PC-9 (cell line): ENCODE data around the gene PITPNM2. TPM values are rescaled to one million over a fixed set of nuclear protein-coding genes. Genes with fewer than 3 reads are reported as not detected.

Experiments
- BruUV-seq: library from RNA; stranded (reverse); fragments of 400-500 nt; replicated peaks from 2 replicates; lab custom pipeline; 2021; lab: Mats Ljungman, UMichigan
- CTCF ChIA-PET: fragments of 300-600 bp; sonication (Branson Sonifier 250); formaldehyde crosslinking; loops from one replicate; lab custom pipeline; 2022; ENCODE audit warnings: antibody characterized with exemption; lab: Charles Lee
- POLR2A ChIA-PET: fragments of 300-600 bp; sonication (Branson Sonifier 250); formaldehyde crosslinking; loops from one replicate; lab custom pipeline; 2022; ENCODE audit warnings: antibody characterized with exemption; ENCODE audit not compliant: unreplicated experiment; lab: Charles Lee
- DNase-seq, 2 experiments: peaks; one replicate each; pipeline versions ENCODE4 v3.0.0 to v3.0.0-alpha.2; 2015 to 2022; ENCODE audit warnings: mixed read lengths in 1 of 2
- H2AFZ ChIP-seq: fragments of 200-600 bp; sonication (generic); 2 replicates; pipeline ENCODE4 v1.8.1; 2017; ENCODE audit warnings: antibody characterized with exemption
- H3F3A ChIP-seq: fragments of 200-600 bp; sonication (generic); 2 replicates; pipeline ENCODE4 v1.8.1; 2017; ENCODE audit warnings: antibody characterized with exemption, mild to moderate bottlenecking, low read depth; ENCODE audit not compliant: insufficient read depth
- H3K27ac ChIP-seq: fragments of 200-600 bp; sonication (generic); 2 replicates; pipeline ENCODE4 v1.6.1; 2016; ENCODE audit warnings: mixed run types
- H3K27me3 ChIP-seq: fragments of 200-600 bp; sonication (generic); 2 replicates; pipeline ENCODE4 v1.6.1; 2016; ENCODE audit warnings: low read depth, mixed run types; ENCODE audit not compliant: insufficient read depth
- H3K36me3 ChIP-seq: fragments of 200-600 bp; sonication (generic); 2 replicates; pipeline ENCODE4 v1.6.1; 2016; ENCODE audit warnings: low read depth, mixed run types
- H3K4me1 ChIP-seq: fragments of 200-600 bp; sonication (generic); replicated peaks from 2 replicates; pipeline ENCODE4 v1.6.1; 2016; ENCODE audit warnings: mixed run types; ENCODE audit not compliant: insufficient read depth
- H3K4me2 ChIP-seq: fragments of 200-600 bp; sonication (generic); 2 replicates; pipeline ENCODE4 v1.6.1; 2017; ENCODE audit warnings: mixed run types
- H3K4me3 ChIP-seq: fragments of 200-600 bp; sonication (generic); 2 replicates; pipeline ENCODE4 v1.6.1; 2016; ENCODE audit warnings: mixed run types
- H3K79me2 ChIP-seq: fragments of 200-600 bp; sonication (generic); 2 replicates; pipeline ENCODE4 v1.6.1; 2017; ENCODE audit warnings: low read depth, mixed run types
- H3K9me2 ChIP-seq: fragments of 200-600 bp; sonication (generic); 2 replicates; pipeline ENCODE4 v1.8.1; 2017; ENCODE audit warnings: mild to moderate bottlenecking; ENCODE audit not compliant: insufficient read depth
- H3K9me3 ChIP-seq: fragments of 200-600 bp; sonication (generic); 2 replicates; pipeline ENCODE4 v1.8.1; 2016; ENCODE audit warnings: low read depth; ENCODE audit not compliant: insufficient read depth
- H4K20me1 ChIP-seq: fragments of 200-600 bp; sonication (generic); 2 replicates; pipeline ENCODE4 v1.8.1; 2017; ENCODE audit not compliant: insufficient read depth
- EZH2 ChIP-seq: fragments of 200-600 bp; sonication (generic); IDR thresholded peaks from 2 replicates; pipeline ENCODE4 v1.8.0; 2017; ENCODE audit warnings: antibody characterized with exemption, low read depth
- intact Hi-C: fragments of 100-400 bp; cut with micrococcal nuclease; formaldehyde crosslinking; loops from one replicate; pipeline ENCODE4 v1.10.0; 2022; ENCODE audit not compliant: unreplicated experiment
- total RNA-seq: library from RNA; stranded (reverse); gene quantifications from 2 replicates; pipeline ENCODE4 v1.2.3, GENCODE V29; 2021
- TF ChIP-seq, protein P1 (sequence below): fragments of 200-600 bp; sonication (generic); conservative IDR thresholded peaks from 2 replicates; pipeline ENCODE4 v1.6.1; 2017; ENCODE audit warnings: mixed run types, antibody characterized with exemption, mild to moderate bottlenecking, moderate library complexity

Gene PITPNM2
- total RNA-seq, 1 experiment from 2014 or later, result 16.6 TPM

GRCh38 chr12:123131879-123132402 lies 18.9 kb downstream of the PITPNM2 start:
- H3F3A ChIP-seq, result peaks cover 43% of the 10 kb centered on the region
- intact Hi-C loops, result no loop called here
- ChIA-PET POLR2A (interaction anchor here (0.5 kb wide), 1 partner anchor 11 kb away, joined by 5 read pairs; no protein-coding TSS in a partner anchor), CTCF (no interaction called here)
- H3K36me3 ChIP-seq, result no peaks in the 10 kb centered on the region
- DNase-seq, result no peak
- H4K20me1 ChIP-seq, result no peaks in the 10 kb centered on the region
- H3K4me2 ChIP-seq, result peak overlapping the region; percentile 55
- H3K4me3 ChIP-seq, result no peak overlapping the region
- peak overlapping the region; percentile 37; the same call in 1 of the 2 replicates for H3K27ac ChIP-seq
- no peaks in the 10 kb centered on the region for H3K9me3 ChIP-seq
- peaks cover 29% of the 10 kb centered on the region for H3K79me2 ChIP-seq
- no peak overlapping the region for H2AFZ ChIP-seq
- H3K27me3 ChIP-seq, result no peaks in the 10 kb centered on the region
- TF ChIP-seq EZH2, result no peak
- TF ChIP-seq, protein P1, sequence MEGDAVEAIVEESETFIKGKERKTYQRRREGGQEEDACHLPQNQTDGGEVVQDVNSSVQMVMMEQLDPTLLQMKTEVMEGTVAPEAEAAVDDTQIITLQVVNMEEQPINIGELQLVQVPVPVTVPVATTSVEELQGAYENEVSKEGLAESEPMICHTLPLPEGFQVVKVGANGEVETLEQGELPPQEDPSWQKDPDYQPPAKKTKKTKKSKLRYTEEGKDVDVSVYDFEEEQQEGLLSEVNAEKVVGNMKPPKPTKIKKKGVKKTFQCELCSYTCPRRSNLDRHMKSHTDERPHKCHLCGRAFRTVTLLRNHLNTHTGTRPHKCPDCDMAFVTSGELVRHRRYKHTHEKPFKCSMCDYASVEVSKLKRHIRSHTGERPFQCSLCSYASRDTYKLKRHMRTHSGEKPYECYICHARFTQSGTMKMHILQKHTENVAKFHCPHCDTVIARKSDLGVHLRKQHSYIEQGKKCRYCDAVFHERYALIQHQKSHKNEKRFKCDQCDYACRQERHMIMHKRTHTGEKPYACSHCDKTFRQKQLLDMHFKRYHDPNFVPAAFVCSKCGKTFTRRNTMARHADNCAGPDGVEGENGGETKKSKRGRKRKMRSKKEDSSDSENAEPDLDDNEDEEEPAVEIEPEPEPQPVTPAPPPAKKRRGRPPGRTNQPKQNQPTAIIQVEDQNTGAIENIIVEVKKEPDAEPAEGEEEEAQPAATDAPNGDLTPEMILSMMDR, result no peak
- no peaks in the 10 kb centered on the region for H3K9me2 ChIP-seq
- BruUV-seq, result no TSS peak
- H3K4me1 ChIP-seq, result peaks cover 72% of the 10 kb centered on the region

- Histone ChIP-seq H3K9me2 (no peaks in the 10 kb centered on the region), H2AFZ (no peak overlapping the region), H3K79me2 (peaks cover 29% of the 10 kb centered on the region), H4K20me1 (no peaks in the 10 kb centered on the region), H3K9me3 (no peaks in the 10 kb centered on the region), H3K27ac (peak overlapping the region; percentile 37; the same call in 1 of the 2 replicates), H3K4me1 (peaks cover 78% of the 10 kb centered on the region), H3K4me2 (peak overlapping the region; percentile 55), H3F3A (peaks cover 46% of the 10 kb centered on the region), H3K4me3 (no peak overlapping the region), H3K36me3 (no peaks in the 10 kb centered on the region), H3K27me3 (no peaks in the 10 kb centered on the region)
- POLR2A ChIA-PET, result interaction anchor here (0.5 kb wide), 1 partner anchor 12 kb away, joined by 5 read pairs; no protein-coding TSS in a partner anchor
- no TSS peak for BruUV-seq
- CTCF ChIA-PET, result no interaction called here
- intact Hi-C loops, result no loop called here
- TF ChIP-seq EZH2, result no peak
- TF ChIP-seq, protein P1, result no peak
- DNase-seq, result peak in 1 of 2 experiments; percentile 42
These were observed 19.5 kb downstream of the PITPNM2 start for GRCh38 chr12:123131291-123131832.

DNA sequence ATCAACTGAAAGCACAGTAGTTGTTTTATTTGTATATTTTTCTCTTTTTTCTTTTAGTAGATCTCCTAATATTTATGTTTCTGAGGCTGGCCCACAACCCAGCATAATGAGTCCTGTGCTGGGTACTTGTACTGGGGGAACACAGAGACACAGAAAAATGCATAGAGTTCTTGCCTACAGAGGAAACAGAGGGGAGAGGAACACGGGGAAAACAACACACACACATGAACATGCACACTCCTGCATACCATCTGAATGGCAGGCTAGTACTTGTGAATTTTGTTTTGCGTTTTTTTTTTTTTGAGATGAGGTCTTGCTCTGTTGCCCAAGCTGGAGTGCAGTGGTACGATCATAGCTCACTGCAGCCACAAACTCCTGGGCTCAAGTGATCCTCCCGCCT lies 21.3 kb downstream of the PITPNM2 start:
- ChIA-PET CTCF (no interaction called here), POLR2A (no interaction called here)
- no peaks in the 10 kb centered on the region for H3K9me3 ChIP-seq
- no peak for DNase-seq
- intact Hi-C loops, result no loop called here
- H4K20me1 ChIP-seq, result no peaks in the 10 kb centered on the region
- H3K9me2 ChIP-seq, result no peaks in the 10 kb centered on the region
- peaks cover 31% of the 10 kb centered on the region for H3K79me2 ChIP-seq
- H3K4me3 ChIP-seq, result no peak overlapping the region
- no peaks in the 10 kb centered on the region for H3K27me3 ChIP-seq
- peaks cover 84% of the 10 kb centered on the region for H3K4me1 ChIP-seq
- H3K36me3 ChIP-seq, result no peaks in the 10 kb centered on the region
- H3K27ac ChIP-seq, result no peak overlapping the region
- TF ChIP-seq EZH2, result no peak
- TF ChIP-seq, protein P1, result no peak
- peaks cover 51% of the 10 kb centered on the region for H3F3A ChIP-seq
- no peak overlapping the region for H2AFZ ChIP-seq
- no peak overlapping the region for H3K4me2 ChIP-seq
- no TSS peak for BruUV-seq
